MM.1S (cell line): ENCODE data around the gene HSPB7.

Source experiments
- CTCF ChIP-seq: fragments of 300-600 bp; sonication (generic); IDR thresholded peaks from 2 replicates; pipeline ENCODE4 v1.5.1; 2016; ENCODE audit warnings: antibody characterized with exemption, low read length, mixed read lengths
- EZH2 ChIP-seq: fragments of 300-600 bp; sonication (generic); optimal IDR thresholded peaks from 2 replicates; pipeline ENCODE3; 2017; ENCODE audit warnings: low read depth, mild to moderate bottlenecking, antibody characterized with exemption, low read length, mixed read lengths
- EZH2phosphoT487 ChIP-seq: fragments of 300-600 bp; sonication (generic); IDR thresholded peaks from 2 replicates; pipeline ENCODE4 v1.6.1; 2018; ENCODE audit warnings: antibody characterized with exemption, low read length

GRCh38 chr1:16031551-16031950 lies 13.7 kb upstream of the HSPB7 start:
- TF ChIP-seq CTCF (no peak), EZH2 (no peak), EZH2phosphoT487 (no peak)
